Measurements from ENCODE around the gene DAB1.

DNA sequence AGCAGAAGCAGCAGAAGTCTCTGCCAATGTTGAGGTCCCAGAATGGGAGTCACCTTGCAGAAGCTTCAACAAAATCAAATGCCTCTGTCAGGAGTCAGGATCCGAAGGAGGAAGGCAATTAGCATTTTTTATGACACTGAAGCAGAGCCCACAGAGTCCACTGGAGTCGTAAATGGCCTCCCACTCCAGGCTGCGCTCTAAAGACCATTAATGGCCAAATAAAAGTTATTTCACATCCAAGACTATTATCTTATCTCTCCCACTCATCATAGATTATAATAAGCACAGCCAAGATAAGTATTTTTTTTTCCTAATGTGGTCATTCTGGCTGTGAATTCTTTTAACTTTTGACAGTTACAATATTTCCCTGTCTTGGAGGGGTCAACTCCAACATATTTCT lies 267.0 kb downstream of the DAB1 start:
- TF ChIP-seq CTCF (IDR thresholded peaks at IDR 0.05; ENCODE audit: insufficient read depth, low read length, poor library complexity, severe bottlenecking): no peak
- no peak for TF ChIP-seq EZH2phosphoT487 (conservative IDR thresholded peaks at IDR 0.05; ENCODE audit: low read length)
